ENCODE measurements around the gene SYNM. TPM values are rescaled to one million over a fixed set of nuclear protein-coding genes. Genes with fewer than 3 reads are reported as not detected.

Gene SYNM
- total RNA-seq, 4 donors from 2014 or later, result 98.3 to 414 (median 158) TPM

DNA sequence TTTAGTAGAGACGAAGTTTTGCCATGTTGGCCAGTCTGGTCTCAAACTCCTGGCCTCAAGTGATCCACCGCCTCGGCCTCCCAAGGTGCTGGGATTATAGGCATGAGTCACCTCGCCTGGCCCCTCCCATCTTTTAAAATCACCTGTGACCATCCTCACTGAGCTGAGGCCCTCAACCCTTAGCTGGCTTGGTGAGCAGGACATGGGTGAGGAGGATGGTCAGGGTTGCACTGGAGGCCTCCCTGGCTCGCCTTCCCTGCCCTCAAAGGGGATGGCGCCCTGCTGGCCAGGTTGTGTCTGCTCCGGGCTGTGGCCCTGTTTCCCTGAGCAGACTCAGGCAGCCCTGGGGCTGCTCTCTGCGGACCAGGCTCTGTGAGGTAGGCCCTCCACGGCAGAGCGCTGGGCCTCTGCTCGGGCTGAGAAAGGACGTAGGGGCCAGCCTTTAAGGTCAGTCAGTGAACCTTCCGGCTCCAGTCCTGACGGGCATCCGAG is 33.7 kb downstream of the SYNM start:
- Histone ChIP-seq H3K27ac (peak overlapping the region; percentile 19 to 92 (median 82)), H3K4me1 (peaks cover 2 to 9% (median 5%) of the 10 kb centered on the region in 4 donors), H3K27me3 (no peaks in the 10 kb centered on the region), H3K9me3 (no peaks in the 10 kb centered on the region), H3K4me3 (no peak overlapping the region), H3K36me3 (no peaks in the 10 kb centered on the region)
- 92% methylated on average over 10 of the region's 15 CpGs; no CpG with 5 or more reads in 1 of the 2 donors for WGBS, 2 donors (ENCODE audit: low coverage in 1 of 2)
- TF ChIP-seq EP300 (IDR thresholded peaks at IDR 0.05; ENCODE audit: low read depth) (no peak), CTCF (IDR thresholded peaks at IDR 0.05) (no peak), POLR2A (IDR thresholded peaks at IDR 0.05) (no peak), POLR2AphosphoS5 (IDR thresholded peaks at IDR 0.05) (no peak)
- DNase-seq, result no peak
- in situ Hi-C loops (cut with MboI; ENCODE audit: low pct_ligation_motif_present in 1 of 4, low pct_unique_long_range_greater_than_20kb in 1 of 4, low sequenced_read_pairs in 3 of 4), result no loop called here
- intact Hi-C loops (cut with DNase I; ENCODE audit: low total_unique reads), result no loop called here

DNA sequence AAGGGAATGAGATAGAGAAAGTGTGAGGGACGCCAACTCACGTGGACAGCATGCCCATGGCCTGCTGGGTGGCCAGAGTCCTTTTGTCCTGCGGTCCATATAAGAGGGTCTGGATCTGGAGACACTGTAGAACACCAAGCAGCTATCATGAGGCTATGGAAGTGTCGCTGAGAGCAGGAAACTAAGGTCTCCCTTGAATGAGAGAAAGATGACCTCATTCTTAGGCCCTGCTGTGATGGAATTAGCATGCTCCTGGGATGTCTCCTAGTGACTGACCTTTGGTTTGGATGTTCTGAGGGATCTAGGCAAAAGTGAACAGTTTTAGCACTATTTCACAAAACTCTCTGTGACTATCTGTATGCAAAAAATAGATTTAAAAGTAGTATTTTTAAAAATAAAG is 34.4 kb downstream of the SYNM start:
- in situ Hi-C loops (cut with MboI; ENCODE audit: low pct_ligation_motif_present in 1 of 4, low pct_unique_long_range_greater_than_20kb in 1 of 4, low sequenced_read_pairs in 3 of 4), result no loop called here
- peak in 1 of 3 donors; percentile 55 for TF ChIP-seq POLR2AphosphoS5 (IDR thresholded peaks at IDR 0.05)
- TF ChIP-seq CTCF (IDR thresholded peaks at IDR 0.05), result no peak
- Histone ChIP-seq H3K27ac (peak overlapping the region; percentile 19 to 92 (median 82)), H3K36me3 (no peaks in the 10 kb centered on the region), H3K4me1 (peaks cover 9 to 16% (median 13%) of the 10 kb centered on the region in 4 donors), H3K27me3 (no peaks in the 10 kb centered on the region), H3K4me3 (no peak overlapping the region), H3K9me3 (no peaks in the 10 kb centered on the region)
- 89 to 93% methylated on average over 2 to 4 of the region's 4 CpGs for WGBS, 2 donors (ENCODE audit: low coverage in 1 of 2)
- intact Hi-C loops (cut with DNase I; ENCODE audit: low total_unique reads), result no loop called here
- DNase-seq, result no peak

DNA sequence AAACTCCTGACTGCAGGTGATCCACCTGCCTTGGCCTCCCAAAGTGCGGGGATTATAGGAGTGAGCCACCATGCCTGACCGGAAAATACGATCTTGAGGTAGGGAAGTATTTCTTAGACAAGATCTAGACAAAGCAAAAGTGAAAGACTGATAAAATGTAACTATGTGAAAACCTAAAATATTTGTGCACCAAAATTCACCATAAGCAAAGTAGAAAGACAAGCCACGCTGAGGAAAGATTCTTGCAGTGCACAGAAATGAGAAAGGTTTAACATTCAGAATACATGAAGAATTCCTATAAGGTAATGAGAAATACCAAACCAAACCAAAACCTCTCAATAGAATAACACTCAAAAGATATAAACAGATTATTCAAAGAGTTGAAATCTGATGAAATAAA is 35.7 kb downstream of the SYNM start:
- Histone ChIP-seq H3K9me3 (no peaks in the 10 kb centered on the region), H3K27me3 (no peaks in the 10 kb centered on the region), H3K27ac (peak overlapping the region in 3 of 4 donors; percentile 74 to 92 (median 91)), H3K4me3 (no peak overlapping the region), H3K36me3 (no peaks in the 10 kb centered on the region), H3K4me1 (peaks cover 11 to 22% (median 17%) of the 10 kb centered on the region in 4 donors)
- WGBS, 2 donors (ENCODE audit: low coverage in 1 of 2), result 86 to 96% methylated on average over 1 to 4 of the region's 4 CpGs
- in situ Hi-C loops (cut with MboI; ENCODE audit: low pct_ligation_motif_present in 1 of 4, low pct_unique_long_range_greater_than_20kb in 1 of 4, low sequenced_read_pairs in 3 of 4) (no loop called here), intact Hi-C loops (cut with DNase I; ENCODE audit: low total_unique reads) (loop anchor here (5.0 kb wide), 1 partner anchor 123 kb away; no protein-coding TSS in a partner anchor)
- TF ChIP-seq POLR2AphosphoS5 (IDR thresholded peaks at IDR 0.05), result no peak
- TF ChIP-seq POLR2A (IDR thresholded peaks at IDR 0.05), result no peak
- no peak for TF ChIP-seq CTCF (IDR thresholded peaks at IDR 0.05)
- no peak for TF ChIP-seq EP300 (IDR thresholded peaks at IDR 0.05; ENCODE audit: low read depth)
- no peak for DNase-seq

DNA sequence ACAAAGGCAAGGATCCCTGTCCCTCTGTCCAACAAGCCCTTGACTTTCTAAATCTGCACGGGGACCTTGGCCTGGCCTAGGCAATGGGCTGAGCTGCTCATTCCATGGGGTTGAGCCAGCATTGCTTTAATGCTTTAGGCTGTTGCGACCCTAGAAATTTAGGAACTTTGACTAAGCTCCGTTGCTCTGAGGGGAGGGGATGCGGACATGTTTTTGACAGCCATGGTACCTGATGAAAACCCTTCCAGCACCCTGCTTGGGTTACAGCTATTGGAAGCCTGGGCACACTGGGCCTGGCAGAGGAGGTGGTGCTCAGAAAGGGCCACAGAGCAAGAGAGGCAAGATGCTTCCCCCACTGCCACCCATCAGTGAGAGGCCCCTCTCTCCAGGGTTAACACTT is 37.1 kb downstream of the SYNM start:
- TF ChIP-seq POLR2A (IDR thresholded peaks at IDR 0.05) (no peak), POLR2AphosphoS5 (IDR thresholded peaks at IDR 0.05) (no peak), CTCF (IDR thresholded peaks at IDR 0.05) (no peak), EP300 (IDR thresholded peaks at IDR 0.05; ENCODE audit: low read depth) (no peak)
- in situ Hi-C loops (cut with MboI; ENCODE audit: low pct_ligation_motif_present in 1 of 4, low pct_unique_long_range_greater_than_20kb in 1 of 4, low sequenced_read_pairs in 3 of 4), result no loop called here
- peak overlapping the region; percentile 6 to 91 (median 79) for H3K27ac ChIP-seq

More for the DNA sequence above, 37.1 kb downstream of the SYNM start:
- H3K27me3 ChIP-seq, result no peaks in the 10 kb centered on the region
- no peaks in the 10 kb centered on the region for H3K9me3 ChIP-seq
- intact Hi-C loops (cut with DNase I; ENCODE audit: low total_unique reads), result loop anchor here (5.0 kb wide), 1 partner anchor 125 kb away; no protein-coding TSS in a partner anchor
- no peak for DNase-seq
- no peak overlapping the region for H3K4me3 ChIP-seq
- H3K4me1 ChIP-seq, result peaks cover 11 to 26% (median 17%) of the 10 kb centered on the region in 4 donors
- WGBS, 2 donors (ENCODE audit: low coverage in 1 of 2), result 84% methylated on average over 4 of the region's 4 CpGs; no CpG with 5 or more reads in 1 of the 2 donors
- H3K36me3 ChIP-seq, result no peaks in the 10 kb centered on the region
